HL-60 (cell line): ENCODE results near the gene CHRNA3.

Source experiments
- DNase-seq, 2 experiments: peaks; one replicate each; pipeline ENCODE4 v3.0.0-alpha.2; 2010 to 2020; ENCODE audit warnings: low read depth in 1 of 2, low spot score in 1 of 2
- H3K27ac ChIP-seq: fragments of 250-450 bp; sonication (Bioruptor Pico); replicated peaks from 2 replicates; pipeline ENCODE4 v1.5.1; 2020; ENCODE audit warnings: mild to moderate bottlenecking, moderate library complexity
- H3K27me3 ChIP-seq: fragments of 250-450 bp; sonication (Bioruptor Pico); 2 replicates; pipeline ENCODE4 v1.5.1; 2021; ENCODE audit warnings: mild to moderate bottlenecking, moderate library complexity; ENCODE audit not compliant: insufficient read depth, poor library complexity, severe bottlenecking
- H3K4me3 ChIP-seq: replicated peaks from 2 replicates; pipeline ENCODE4 v1.5.1; 2011; ENCODE audit warnings: mild to moderate bottlenecking, control low read depth, low read length; ENCODE audit not compliant: insufficient read depth
- GABPA ChIP-seq: IDR thresholded peaks from 2 replicates; pipeline ENCODE4 v1.6.1; 2012; ENCODE audit warnings: low read depth
- POLR2AphosphoS5 ChIP-seq: IDR thresholded peaks from 2 replicates; pipeline ENCODE4 v1.6.1; 2012; ENCODE audit warnings: low read depth
- SPI1 ChIP-seq: IDR thresholded peaks from 2 replicates; pipeline ENCODE4 v1.6.1; 2012; ENCODE audit warnings: low read depth, mild to moderate bottlenecking, borderline replicate concordance
- TF ChIP-seq, protein P1 (sequence below): IDR thresholded peaks from one replicate; pipeline ENCODE4 v1.5.1; 2011; ENCODE audit warnings: low read length, control low read depth, inconsistent platforms; ENCODE audit not compliant: insufficient read depth
- TF ChIP-seq, protein P2 (sequence below): IDR thresholded peaks from 2 replicates; pipeline ENCODE4 v1.6.1; 2012; ENCODE audit warnings: low read depth; ENCODE audit not compliant: insufficient replicate concordance

Gene CHRNA3

DNA sequence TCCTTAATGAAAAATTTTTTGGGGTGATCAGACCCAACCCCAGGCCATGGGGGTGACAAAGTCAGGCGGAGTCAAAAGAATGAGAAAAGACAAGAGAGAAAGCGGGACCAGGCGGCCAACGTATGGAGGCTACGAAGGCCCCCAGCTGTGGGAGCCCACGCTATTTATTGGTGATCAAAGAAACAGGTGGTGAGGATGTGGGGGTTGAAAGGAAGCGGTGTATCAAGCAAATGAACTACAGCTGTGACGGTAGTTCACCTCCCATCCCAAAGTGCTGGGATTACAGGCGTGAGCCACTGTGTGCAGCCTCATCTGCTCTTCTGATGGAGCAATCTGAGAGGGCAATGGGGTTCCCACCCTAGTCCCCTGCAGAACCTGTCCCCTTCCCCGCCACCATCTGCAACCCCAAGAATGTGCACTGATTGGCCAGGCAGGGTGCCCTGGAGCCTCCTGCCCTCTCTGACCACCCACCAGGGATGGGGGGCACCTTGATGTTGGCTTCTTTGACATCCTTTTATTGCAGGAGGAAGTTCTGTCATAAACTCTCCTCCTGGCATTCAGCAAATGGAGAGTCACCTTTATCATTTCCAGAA is 1.1 kb upstream of the CHRNA3 start:
- H3K27me3 ChIP-seq: peaks cover 36% of the 10 kb centered on the region
- TF ChIP-seq, protein P1, sequence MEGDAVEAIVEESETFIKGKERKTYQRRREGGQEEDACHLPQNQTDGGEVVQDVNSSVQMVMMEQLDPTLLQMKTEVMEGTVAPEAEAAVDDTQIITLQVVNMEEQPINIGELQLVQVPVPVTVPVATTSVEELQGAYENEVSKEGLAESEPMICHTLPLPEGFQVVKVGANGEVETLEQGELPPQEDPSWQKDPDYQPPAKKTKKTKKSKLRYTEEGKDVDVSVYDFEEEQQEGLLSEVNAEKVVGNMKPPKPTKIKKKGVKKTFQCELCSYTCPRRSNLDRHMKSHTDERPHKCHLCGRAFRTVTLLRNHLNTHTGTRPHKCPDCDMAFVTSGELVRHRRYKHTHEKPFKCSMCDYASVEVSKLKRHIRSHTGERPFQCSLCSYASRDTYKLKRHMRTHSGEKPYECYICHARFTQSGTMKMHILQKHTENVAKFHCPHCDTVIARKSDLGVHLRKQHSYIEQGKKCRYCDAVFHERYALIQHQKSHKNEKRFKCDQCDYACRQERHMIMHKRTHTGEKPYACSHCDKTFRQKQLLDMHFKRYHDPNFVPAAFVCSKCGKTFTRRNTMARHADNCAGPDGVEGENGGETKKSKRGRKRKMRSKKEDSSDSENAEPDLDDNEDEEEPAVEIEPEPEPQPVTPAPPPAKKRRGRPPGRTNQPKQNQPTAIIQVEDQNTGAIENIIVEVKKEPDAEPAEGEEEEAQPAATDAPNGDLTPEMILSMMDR: no peak
- TF ChIP-seq POLR2AphosphoS5 (no peak), GABPA (no peak)
- TF ChIP-seq, protein P2, sequence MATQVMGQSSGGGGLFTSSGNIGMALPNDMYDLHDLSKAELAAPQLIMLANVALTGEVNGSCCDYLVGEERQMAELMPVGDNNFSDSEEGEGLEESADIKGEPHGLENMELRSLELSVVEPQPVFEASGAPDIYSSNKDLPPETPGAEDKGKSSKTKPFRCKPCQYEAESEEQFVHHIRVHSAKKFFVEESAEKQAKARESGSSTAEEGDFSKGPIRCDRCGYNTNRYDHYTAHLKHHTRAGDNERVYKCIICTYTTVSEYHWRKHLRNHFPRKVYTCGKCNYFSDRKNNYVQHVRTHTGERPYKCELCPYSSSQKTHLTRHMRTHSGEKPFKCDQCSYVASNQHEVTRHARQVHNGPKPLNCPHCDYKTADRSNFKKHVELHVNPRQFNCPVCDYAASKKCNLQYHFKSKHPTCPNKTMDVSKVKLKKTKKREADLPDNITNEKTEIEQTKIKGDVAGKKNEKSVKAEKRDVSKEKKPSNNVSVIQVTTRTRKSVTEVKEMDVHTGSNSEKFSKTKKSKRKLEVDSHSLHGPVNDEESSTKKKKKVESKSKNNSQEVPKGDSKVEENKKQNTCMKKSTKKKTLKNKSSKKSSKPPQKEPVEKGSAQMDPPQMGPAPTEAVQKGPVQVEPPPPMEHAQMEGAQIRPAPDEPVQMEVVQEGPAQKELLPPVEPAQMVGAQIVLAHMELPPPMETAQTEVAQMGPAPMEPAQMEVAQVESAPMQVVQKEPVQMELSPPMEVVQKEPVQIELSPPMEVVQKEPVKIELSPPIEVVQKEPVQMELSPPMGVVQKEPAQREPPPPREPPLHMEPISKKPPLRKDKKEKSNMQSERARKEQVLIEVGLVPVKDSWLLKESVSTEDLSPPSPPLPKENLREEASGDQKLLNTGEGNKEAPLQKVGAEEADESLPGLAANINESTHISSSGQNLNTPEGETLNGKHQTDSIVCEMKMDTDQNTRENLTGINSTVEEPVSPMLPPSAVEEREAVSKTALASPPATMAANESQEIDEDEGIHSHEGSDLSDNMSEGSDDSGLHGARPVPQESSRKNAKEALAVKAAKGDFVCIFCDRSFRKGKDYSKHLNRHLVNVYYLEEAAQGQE: no peak
- DNase-seq: no peak

DNA sequence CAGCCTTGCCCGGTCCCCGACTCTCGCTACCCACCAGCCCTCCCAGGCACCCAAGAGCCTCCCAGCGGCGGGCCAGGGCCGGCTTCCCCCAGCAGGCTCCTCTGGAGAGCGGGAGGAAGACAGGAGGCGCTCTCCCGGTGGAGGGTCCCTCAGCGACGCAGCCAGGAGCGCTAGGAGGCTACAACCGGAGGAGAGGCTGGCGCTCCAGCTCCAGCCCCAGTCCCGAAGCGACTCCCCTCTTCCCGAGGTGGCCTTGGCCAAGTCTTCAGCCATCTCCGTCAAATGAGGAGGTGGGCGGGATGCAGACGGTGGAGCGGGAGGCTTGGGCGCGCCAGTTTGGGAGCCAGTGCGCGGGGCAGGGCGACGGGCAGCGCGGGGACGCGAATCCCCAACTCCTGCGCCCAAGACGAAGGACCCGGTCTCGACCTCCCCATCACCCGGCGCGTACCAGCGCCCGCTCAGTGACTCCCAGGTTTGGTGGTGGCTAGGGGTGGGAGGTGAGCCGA is 722 bp downstream of the CHRNA3 start:
- no peak for DNase-seq
- no peak overlapping the region for H3K4me3 ChIP-seq
- no peak overlapping the region for H3K27ac ChIP-seq
- TF ChIP-seq SPI1: no peak
- TF ChIP-seq POLR2AphosphoS5: no peak
- TF ChIP-seq, protein P1: no peak
- TF ChIP-seq, protein P2: no peak
- TF ChIP-seq GABPA: no peak
- H3K27me3 ChIP-seq: peaks cover 34% of the 10 kb centered on the region

More for the DNA sequence above, 1.1 kb upstream of the CHRNA3 start:
- Histone ChIP-seq H3K4me3 (no peak overlapping the region), H3K27ac (no peak overlapping the region)

DNA sequence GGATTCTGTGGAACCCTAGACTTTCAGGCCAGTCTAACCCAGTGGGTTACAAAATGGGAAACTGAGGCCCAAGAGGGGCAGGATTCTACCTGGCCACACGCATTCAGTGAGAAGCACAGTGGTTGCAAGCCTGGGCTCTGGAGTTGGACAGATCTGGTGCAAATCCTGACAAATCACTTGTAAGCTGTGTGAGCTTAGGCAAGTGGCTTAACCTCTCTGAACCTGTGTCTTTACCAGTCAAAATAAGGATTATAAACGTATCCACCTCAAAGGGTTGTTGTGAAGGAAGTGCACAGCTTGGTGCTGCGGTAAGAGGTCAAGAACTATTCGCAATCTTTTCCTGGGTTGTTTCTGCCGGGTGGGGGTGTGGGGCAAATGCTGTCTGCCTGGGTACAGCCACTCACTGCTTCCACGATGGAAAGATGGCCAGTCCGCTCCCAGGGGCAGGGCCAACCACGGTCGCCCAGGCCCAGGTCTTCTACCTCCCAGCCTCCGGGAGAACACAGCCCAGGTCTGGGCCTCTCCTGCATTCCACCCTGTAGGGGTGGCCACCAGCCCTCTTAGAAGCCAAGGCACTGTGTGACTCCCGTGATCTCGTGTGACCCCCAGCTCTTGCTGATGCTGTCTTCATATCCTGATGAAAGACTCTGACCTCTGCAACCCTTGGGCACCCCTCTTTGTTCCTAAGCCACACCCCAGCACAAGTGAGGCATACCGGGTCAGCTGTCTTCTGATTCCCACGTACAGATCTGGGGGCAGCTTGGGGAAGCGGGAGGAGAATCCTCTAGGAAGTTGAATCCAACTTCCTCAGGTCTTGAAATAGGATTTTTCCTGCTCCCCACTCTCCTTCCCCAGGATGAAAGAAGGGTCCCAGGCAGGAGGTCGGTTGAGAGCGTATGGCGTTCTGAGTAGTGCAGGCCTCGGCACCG is 1.5 kb downstream of the CHRNA3 start:
- no peak overlapping the region for H3K27ac ChIP-seq
- H3K27me3 ChIP-seq: peaks cover 34% of the 10 kb centered on the region
- TF ChIP-seq, protein P1: no peak
- TF ChIP-seq GABPA: no peak
- no peak for TF ChIP-seq SPI1
- TF ChIP-seq, protein P2: no peak
- TF ChIP-seq POLR2AphosphoS5: no peak
- no peak overlapping the region for H3K4me3 ChIP-seq
- DNase-seq: no peak
